ENCODE results near the gene PACC1. TPM values are rescaled to one million over a fixed set of nuclear protein-coding genes. Genes with fewer than 3 reads are reported as not detected.

The PACC1 gene
- total and polyA plus RNA-seq, 11 donors: 1.8 to 7.9 (median 3.1) TPM

DNA sequence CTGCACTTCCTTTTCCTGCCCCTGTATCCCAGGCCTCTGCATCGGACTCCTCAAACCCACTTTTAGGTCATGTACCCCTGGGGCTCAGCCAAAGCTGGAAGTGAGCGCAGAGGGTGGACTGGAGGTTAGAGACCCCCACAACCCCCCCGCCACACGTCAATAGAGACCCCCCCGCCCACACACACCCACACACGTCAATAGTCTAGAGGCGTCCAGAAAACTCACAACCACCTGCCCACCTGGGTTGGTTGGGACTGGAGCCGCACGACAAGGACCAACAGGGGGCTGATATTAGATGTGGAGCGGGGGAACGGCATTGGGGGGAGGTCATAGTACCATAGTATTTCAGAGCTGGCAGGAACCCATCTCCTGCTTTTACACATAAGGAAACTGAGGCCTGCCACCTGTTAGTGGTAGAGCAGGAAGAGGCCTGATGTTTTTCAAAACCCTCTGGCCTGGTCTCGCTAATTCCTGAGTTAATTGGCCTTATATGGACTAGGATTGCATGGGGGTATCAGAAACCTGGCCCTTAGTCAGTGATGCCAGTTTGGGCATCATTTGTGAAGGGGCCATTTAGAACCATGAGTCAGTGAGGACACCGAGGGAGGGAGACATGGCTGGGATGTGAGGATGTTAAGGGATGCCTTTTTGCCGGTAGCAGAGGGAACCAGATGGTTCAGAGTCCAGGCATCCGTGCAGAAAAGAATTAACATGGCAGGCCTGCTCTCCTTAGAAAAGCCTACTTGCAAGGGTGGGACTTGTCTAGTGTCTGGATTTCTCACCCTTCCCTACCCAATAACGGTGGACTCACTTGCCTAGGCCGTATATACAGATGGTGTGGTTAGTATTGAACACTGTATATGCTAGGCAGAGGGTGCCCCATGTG, 19.1 kb upstream of the PACC1 start:
- Histone ChIP-seq H3K9me3 (no peaks in the 10 kb centered on the region), H3K4me3 (peak overlapping the region; percentile 62 to 100 (median 88)), H3K4me1 (peaks cover 0 to 30% (median 18%) of the 10 kb centered on the region in 12 donors), H3K27ac (peak overlapping the region in 11 of 12 donors; percentile 73 to 92 (median 85)), H3K36me3 (peaks cover 0 to 3% (median 0%) of the 10 kb centered on the region in 9 donors), H3K27me3 (no peaks in the 10 kb centered on the region)
- WGBS, 4 donors: 56 to 68% (median 61%) methylated on average over 15 to 17 of the region's 17 CpGs
- intact Hi-C loops (cut with DNase I): no loop called here
- ATAC-seq (no peak), DNase-seq (no peak)
- TF ChIP-seq, protein P1, sequence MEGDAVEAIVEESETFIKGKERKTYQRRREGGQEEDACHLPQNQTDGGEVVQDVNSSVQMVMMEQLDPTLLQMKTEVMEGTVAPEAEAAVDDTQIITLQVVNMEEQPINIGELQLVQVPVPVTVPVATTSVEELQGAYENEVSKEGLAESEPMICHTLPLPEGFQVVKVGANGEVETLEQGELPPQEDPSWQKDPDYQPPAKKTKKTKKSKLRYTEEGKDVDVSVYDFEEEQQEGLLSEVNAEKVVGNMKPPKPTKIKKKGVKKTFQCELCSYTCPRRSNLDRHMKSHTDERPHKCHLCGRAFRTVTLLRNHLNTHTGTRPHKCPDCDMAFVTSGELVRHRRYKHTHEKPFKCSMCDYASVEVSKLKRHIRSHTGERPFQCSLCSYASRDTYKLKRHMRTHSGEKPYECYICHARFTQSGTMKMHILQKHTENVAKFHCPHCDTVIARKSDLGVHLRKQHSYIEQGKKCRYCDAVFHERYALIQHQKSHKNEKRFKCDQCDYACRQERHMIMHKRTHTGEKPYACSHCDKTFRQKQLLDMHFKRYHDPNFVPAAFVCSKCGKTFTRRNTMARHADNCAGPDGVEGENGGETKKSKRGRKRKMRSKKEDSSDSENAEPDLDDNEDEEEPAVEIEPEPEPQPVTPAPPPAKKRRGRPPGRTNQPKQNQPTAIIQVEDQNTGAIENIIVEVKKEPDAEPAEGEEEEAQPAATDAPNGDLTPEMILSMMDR (IDR thresholded peaks at IDR 0.05): no peak
- no peak for TF ChIP-seq POLR2A (IDR thresholded peaks at IDR 0.05)

DNA sequence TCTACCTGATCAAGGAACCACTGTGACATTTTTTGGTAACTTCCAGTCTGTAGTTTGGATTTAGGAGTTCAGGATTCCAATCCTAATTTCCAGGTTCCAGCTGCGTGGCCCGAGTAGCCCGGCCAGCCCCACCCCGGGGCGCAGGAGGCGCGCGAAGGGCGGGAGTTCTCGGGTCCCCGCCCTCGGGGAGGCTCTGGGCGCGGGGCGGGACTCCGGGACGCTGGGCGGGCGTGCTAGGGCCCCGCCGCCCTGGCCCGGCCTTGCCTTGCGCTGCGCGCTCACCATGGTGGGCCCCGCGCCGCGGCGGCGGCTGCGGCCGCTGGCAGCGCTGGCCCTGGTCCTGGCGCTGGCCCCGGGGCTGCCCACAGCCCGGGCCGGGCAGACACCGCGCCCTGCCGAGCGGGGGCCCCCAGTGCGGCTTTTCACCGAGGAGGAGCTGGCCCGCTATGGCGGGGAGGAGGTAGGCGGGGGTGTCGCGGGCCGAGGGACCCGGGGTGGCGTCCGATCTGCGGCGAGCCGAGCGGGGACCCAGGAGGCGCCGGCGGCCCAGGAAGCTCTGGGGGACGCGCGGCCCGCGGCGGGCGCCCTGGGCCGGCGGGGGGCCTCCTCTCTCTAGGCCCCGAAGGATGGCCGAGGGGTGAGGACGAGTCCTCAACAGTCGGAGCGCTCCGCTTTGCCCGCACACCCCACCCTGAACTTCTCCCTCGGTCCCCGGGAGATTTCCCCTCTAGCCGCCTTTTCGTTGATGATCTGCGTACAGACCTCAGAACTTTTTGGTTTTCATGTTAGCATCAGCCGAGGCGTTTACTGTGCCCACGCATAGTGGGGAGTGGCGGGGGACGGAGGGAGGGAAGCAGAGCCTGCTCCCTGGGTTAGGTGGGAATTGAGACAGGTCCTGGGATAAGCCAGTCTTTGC, 18.2 kb upstream of the PACC1 start, which contains the start of gene NENF:
NENF (plus strand) TSS at position 260 of the 916 bp plus-strand sequence; CDS start at position 284, 24 bp downstream.
- intact Hi-C loops (cut with DNase I): no loop called here
- TF ChIP-seq POLR2A (IDR thresholded peaks at IDR 0.05): peak; percentile 8 to 76
- TF ChIP-seq, protein P1 (IDR thresholded peaks at IDR 0.05): no peak
- Histone ChIP-seq H3K4me3 (peak within 1 kb of the TSS; percentile 62 to 100 (median 88)), H3K4me1 (peaks cover 0 to 30% (median 18%) of the 10 kb centered on the region in 12 donors), H3K27ac (peak within 1 kb of the TSS; percentile 73 to 92 (median 86)), H3K27me3 (no peaks in the 10 kb centered on the region), H3K36me3 (peaks cover 0 to 3% (median 0%) of the 10 kb centered on the region in 9 donors), H3K9me3 (no peaks in the 10 kb centered on the region)
- DNase-seq (peak; percentile 88 to 93 (median 90)), ATAC-seq (peak; percentile 97 to 100 (median 100))
- 1 to 2% (median 1%) methylated on average over 29 to 86 of the region's 86 CpGs for WGBS, 4 donors

DNA sequence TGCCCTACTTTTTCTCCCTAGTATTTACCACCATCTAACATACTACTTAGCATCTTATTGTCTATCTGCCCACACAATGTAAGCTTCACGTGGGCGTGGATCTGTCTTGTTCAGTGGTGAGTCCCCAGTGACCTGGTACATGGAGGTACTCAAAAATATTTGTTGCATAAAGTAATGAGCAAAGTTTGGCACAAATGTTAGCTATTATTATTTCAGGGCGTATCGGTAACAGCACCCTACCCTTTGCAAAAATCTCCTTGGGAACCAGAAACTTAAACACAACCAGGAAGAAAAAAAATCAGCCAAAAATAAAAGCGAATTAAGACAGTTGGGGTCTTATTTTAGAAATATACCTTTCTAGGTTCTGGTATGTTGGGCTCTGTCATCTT, 17.6 kb upstream of the PACC1 start:
- DNase-seq (no peak), ATAC-seq (peak in 2 of 4 donors; percentile 3 to 10)
- Histone ChIP-seq H3K36me3 (peaks cover 0 to 3% (median 0%) of the 10 kb centered on the region in 9 donors), H3K9me3 (no peaks in the 10 kb centered on the region), H3K27me3 (no peaks in the 10 kb centered on the region), H3K27ac (peak overlapping the region; percentile 73 to 92 (median 86)), H3K4me1 (peaks cover 0 to 30% (median 18%) of the 10 kb centered on the region in 12 donors), H3K4me3 (peak overlapping the region; percentile 62 to 100 (median 88))
- intact Hi-C loops (cut with DNase I): no loop called here
- TF ChIP-seq, protein P1 (IDR thresholded peaks at IDR 0.05): no peak
- TF ChIP-seq POLR2A (IDR thresholded peaks at IDR 0.05): no peak
- WGBS, 4 donors: 6 to 14% (median 12%) methylated on average over 5 of the region's 5 CpGs
